Measurements from ENCODE around the gene RAMP3. TPM values are rescaled to one million over a fixed set of nuclear protein-coding genes. Genes with fewer than 3 reads are reported as not detected.
"Not testable (repeated sequence)": the region's sequence is repeated elsewhere in the genome, so short reads cannot be mapped to it uniquely, and the experiment has no call there.

Gene RAMP3
- 5.7 TPM for total RNA-seq

GRCh38 chr7:45157653-45158401 is at the start of gene RAMP3:
TSS of gene RAMP3 (plus strand) at chr7:45157791. CDS start at chr7:45157829, 38 bp downstream.
- Histone ChIP-seq H3K9me3 (ENCODE audit: control insufficient read depth in 3 of 3, low read length in 3 of 3) (no peaks in the 10 kb centered on the region), H3K4me1 (ENCODE audit: control insufficient read depth in 3 of 3, insufficient read depth in 3 of 3, low read length in 3 of 3) (peaks cover 0 to 3% (median 0%) of the 10 kb centered on the region in 3 donors), H3K9ac (ENCODE audit: low read depth in 1 of 3, low read length in 3 of 3) (peak within 1 kb of the TSS; percentile 43 to 65 (median 45)), H3K36me3 (ENCODE audit: control insufficient read depth in 3 of 3, insufficient read depth in 3 of 3, low read length in 3 of 3) (no peaks in the 10 kb centered on the region), H3K27me3 (ENCODE audit: control insufficient read depth in 3 of 3, insufficient read depth in 3 of 3, low read length in 3 of 3) (peaks cover 13 to 18% (median 18%) of the 10 kb centered on the region in 3 donors), H3K4me3 (ENCODE audit: low read length in 3 of 3) (peak within 1 kb of the TSS; percentile 27 to 52 (median 41)), H3K27ac (ENCODE audit: low read depth, low read length) (peak within 1 kb of the TSS; percentile 60)

DNA sequence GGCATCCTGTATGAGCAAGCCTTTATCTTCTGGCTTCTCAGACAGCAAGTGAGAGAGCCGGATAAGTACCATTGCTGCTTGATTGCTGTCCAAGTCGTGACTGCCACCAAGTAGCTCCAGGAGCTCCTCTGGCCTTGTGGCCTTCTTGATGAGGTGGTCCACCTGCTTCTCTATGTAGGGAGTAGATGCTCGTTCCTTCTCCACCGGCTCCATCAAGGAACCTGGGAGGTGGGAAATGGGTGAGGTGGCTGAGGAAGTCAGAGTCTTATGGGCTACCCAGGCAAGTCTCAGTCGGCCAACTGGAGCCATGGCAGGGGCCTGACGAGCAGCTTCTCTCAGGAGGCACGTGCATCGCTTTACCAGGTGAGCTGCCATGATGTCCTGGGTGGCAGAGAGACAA is 48.7 kb upstream of the RAMP3 start:
- Histone ChIP-seq H3K9me3 (ENCODE audit: control insufficient read depth in 3 of 3, low read length in 3 of 3) (no peaks in the 10 kb centered on the region), H3K9ac (ENCODE audit: low read depth in 1 of 3, low read length in 3 of 3) (no peak overlapping the region), H3K27me3 (ENCODE audit: control insufficient read depth in 3 of 3, insufficient read depth in 3 of 3, low read length in 3 of 3) (no peaks in the 10 kb centered on the region), H3K36me3 (ENCODE audit: control insufficient read depth in 3 of 3, insufficient read depth in 3 of 3, low read length in 3 of 3) (peaks cover 49 to 53% (median 50%) of the 10 kb centered on the region in 3 donors), H3K4me3 (ENCODE audit: low read length in 3 of 3) (no peak overlapping the region), H3K27ac (ENCODE audit: low read depth, low read length) (no peak overlapping the region), H3K4me1 (ENCODE audit: control insufficient read depth in 3 of 3, insufficient read depth in 3 of 3, low read length in 3 of 3) (peaks cover 30 to 69% (median 36%) of the 10 kb centered on the region in 3 donors)

GRCh38 chr7:45111298-45112223 is 46.0 kb upstream of the RAMP3 start, which contains the start of gene TBRG4:
TSS of gene TBRG4 (minus strand) at chr7:45111697. CDS start at chr7:45109237, 2,460 bp downstream.
- Histone ChIP-seq H3K4me3 (ENCODE audit: low read length in 3 of 3) (peak within 1 kb of the TSS; percentile 87 to 100 (median 100)), H3K27me3 (ENCODE audit: control insufficient read depth in 3 of 3, insufficient read depth in 3 of 3, low read length in 3 of 3) (no peaks in the 10 kb centered on the region), H3K9ac (ENCODE audit: low read depth in 1 of 3, low read length in 3 of 3) (peak within 1 kb of the TSS; percentile 83 to 98 (median 95)), H3K4me1 (ENCODE audit: control insufficient read depth in 3 of 3, insufficient read depth in 3 of 3, low read length in 3 of 3) (peaks cover 24 to 51% (median 27%) of the 10 kb centered on the region in 3 donors), H3K36me3 (ENCODE audit: control insufficient read depth in 3 of 3, insufficient read depth in 3 of 3, low read length in 3 of 3) (peaks cover 24 to 26% (median 25%) of the 10 kb centered on the region in 3 donors), H3K27ac (ENCODE audit: low read depth, low read length) (peak within 1 kb of the TSS; percentile 92), H3K9me3 (ENCODE audit: control insufficient read depth in 3 of 3, low read length in 3 of 3) (no peaks in the 10 kb centered on the region)

GRCh38 chr7:45112648-45113047 is 44.9 kb upstream of the RAMP3 start:
- Histone ChIP-seq H3K27me3 (ENCODE audit: control insufficient read depth in 3 of 3, insufficient read depth in 3 of 3, low read length in 3 of 3) (peaks cover 0 to 2% (median 0%) of the 10 kb centered on the region in 3 donors), H3K27ac (ENCODE audit: low read depth, low read length) (no peak overlapping the region), H3K9me3 (ENCODE audit: control insufficient read depth in 3 of 3, low read length in 3 of 3) (no peaks in the 10 kb centered on the region), H3K9ac (ENCODE audit: low read depth in 1 of 3, low read length in 3 of 3) (peak overlapping the region; percentile 83 to 98 (median 95)), H3K4me1 (ENCODE audit: control insufficient read depth in 3 of 3, insufficient read depth in 3 of 3, low read length in 3 of 3) (peaks cover 21 to 43% (median 23%) of the 10 kb centered on the region in 3 donors), H3K4me3 (ENCODE audit: low read length in 3 of 3) (peak overlapping the region; percentile 87 to 100 (median 100)), H3K36me3 (ENCODE audit: control insufficient read depth in 3 of 3, insufficient read depth in 3 of 3, low read length in 3 of 3) (peaks cover 14 to 15% (median 14%) of the 10 kb centered on the region in 3 donors)

DNA sequence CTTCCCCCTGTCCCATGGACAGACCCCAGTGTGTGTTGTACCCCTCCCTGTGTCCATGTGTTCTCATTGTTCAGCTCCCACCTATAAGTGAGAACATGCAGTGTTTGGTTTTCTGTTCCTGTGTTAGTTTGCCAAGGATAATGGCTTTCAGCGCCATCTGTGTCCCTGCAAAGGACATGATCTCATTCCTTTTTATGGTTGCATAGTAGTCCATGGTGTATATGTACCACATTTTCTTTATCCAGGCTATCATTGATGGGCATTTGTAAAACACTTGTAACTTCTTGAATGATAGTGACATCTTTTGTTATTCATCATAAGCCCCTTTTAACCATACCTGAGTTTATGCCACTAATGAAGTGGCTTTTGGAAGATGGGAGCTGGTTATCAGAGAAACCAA is 43.3 kb upstream of the RAMP3 start:
- not testable (repeated sequence) for H3K36me3 ChIP-seq (ENCODE audit: control insufficient read depth in 3 of 3, insufficient read depth in 3 of 3, low read length in 3 of 3); H3K9me3 ChIP-seq (ENCODE audit: control insufficient read depth in 3 of 3, low read length in 3 of 3); H3K9ac ChIP-seq (ENCODE audit: low read depth in 1 of 3, low read length in 3 of 3); H3K4me3 ChIP-seq (ENCODE audit: low read length in 3 of 3); H3K27ac ChIP-seq (ENCODE audit: low read depth, low read length); H3K27me3 ChIP-seq (ENCODE audit: control insufficient read depth in 3 of 3, insufficient read depth in 3 of 3, low read length in 3 of 3)
- peaks cover 9 to 27% (median 9%) of the 10 kb centered on the region in 3 donors for H3K4me1 ChIP-seq (ENCODE audit: control insufficient read depth in 3 of 3, insufficient read depth in 3 of 3, low read length in 3 of 3)

GRCh38 chr7:45114926-45115325 is 42.7 kb upstream of the RAMP3 start:
- peaks cover 0 to 4% (median 0%) of the 10 kb centered on the region in 3 donors for H3K27me3 ChIP-seq (ENCODE audit: control insufficient read depth in 3 of 3, insufficient read depth in 3 of 3, low read length in 3 of 3)
- no peak overlapping the region for H3K27ac ChIP-seq (ENCODE audit: low read depth, low read length)
- H3K4me3 ChIP-seq (ENCODE audit: low read length in 3 of 3): no peak overlapping the region
- no peak overlapping the region for H3K9ac ChIP-seq (ENCODE audit: low read depth in 1 of 3, low read length in 3 of 3)
- H3K9me3 ChIP-seq (ENCODE audit: control insufficient read depth in 3 of 3, low read length in 3 of 3): no peaks in the 10 kb centered on the region
- H3K36me3 ChIP-seq (ENCODE audit: control insufficient read depth in 3 of 3, insufficient read depth in 3 of 3, low read length in 3 of 3): no peaks in the 10 kb centered on the region
- peaks cover 8 to 22% (median 9%) of the 10 kb centered on the region in 3 donors for H3K4me1 ChIP-seq (ENCODE audit: control insufficient read depth in 3 of 3, insufficient read depth in 3 of 3, low read length in 3 of 3)

GRCh38 chr7:45116048-45116447 is 41.5 kb upstream of the RAMP3 start:
- peaks cover 0 to 4% (median 0%) of the 10 kb centered on the region in 3 donors for H3K27me3 ChIP-seq (ENCODE audit: control insufficient read depth in 3 of 3, insufficient read depth in 3 of 3, low read length in 3 of 3)
- H3K4me3 ChIP-seq (ENCODE audit: low read length in 3 of 3): no peak overlapping the region
- H3K4me1 ChIP-seq (ENCODE audit: control insufficient read depth in 3 of 3, insufficient read depth in 3 of 3, low read length in 3 of 3): peaks cover 3 to 12% (median 4%) of the 10 kb centered on the region in 3 donors
- no peaks in the 10 kb centered on the region for H3K36me3 ChIP-seq (ENCODE audit: control insufficient read depth in 3 of 3, insufficient read depth in 3 of 3, low read length in 3 of 3)
- no peak overlapping the region for H3K27ac ChIP-seq (ENCODE audit: low read depth, low read length)
- no peaks in the 10 kb centered on the region for H3K9me3 ChIP-seq (ENCODE audit: control insufficient read depth in 3 of 3, low read length in 3 of 3)
- no peak overlapping the region for H3K9ac ChIP-seq (ENCODE audit: low read depth in 1 of 3, low read length in 3 of 3)

GRCh38 chr7:45117582-45117981 is 40.0 kb upstream of the RAMP3 start:
- H3K27me3 ChIP-seq (ENCODE audit: control insufficient read depth in 3 of 3, insufficient read depth in 3 of 3, low read length in 3 of 3): peaks cover 0 to 4% (median 0%) of the 10 kb centered on the region in 3 donors
- H3K27ac ChIP-seq (ENCODE audit: low read depth, low read length): no peak overlapping the region
- no peaks in the 10 kb centered on the region for H3K36me3 ChIP-seq (ENCODE audit: control insufficient read depth in 3 of 3, insufficient read depth in 3 of 3, low read length in 3 of 3)
- no peaks in the 10 kb centered on the region for H3K9me3 ChIP-seq (ENCODE audit: control insufficient read depth in 3 of 3, low read length in 3 of 3)
- H3K9ac ChIP-seq (ENCODE audit: low read depth in 1 of 3, low read length in 3 of 3): no peak overlapping the region
- H3K4me1 ChIP-seq (ENCODE audit: control insufficient read depth in 3 of 3, insufficient read depth in 3 of 3, low read length in 3 of 3): peaks cover 0 to 1% (median under 1%) of the 10 kb centered on the region in 3 donors
- H3K4me3 ChIP-seq (ENCODE audit: low read length in 3 of 3): no peak overlapping the region

DNA sequence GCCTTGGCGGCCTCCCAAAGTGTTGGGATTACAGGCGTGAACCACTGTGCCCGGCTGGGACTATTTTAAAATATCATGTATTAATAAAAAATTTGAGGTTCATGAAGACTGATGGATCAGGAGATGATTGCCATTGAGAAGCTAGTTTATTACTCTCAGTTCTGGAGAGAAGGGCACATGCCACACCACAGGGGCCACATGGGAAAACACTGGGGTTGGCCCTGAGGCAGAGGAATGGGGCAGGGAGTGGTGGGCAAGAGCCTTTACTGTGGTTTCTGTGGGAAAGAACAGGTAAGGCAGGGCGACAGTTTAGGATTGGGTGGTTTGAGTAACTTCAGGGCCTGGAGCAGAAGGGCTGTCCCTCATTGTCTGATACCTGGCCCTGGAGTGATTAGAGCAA is 39.3 kb upstream of the RAMP3 start:
- peaks cover 0 to 4% (median 0%) of the 10 kb centered on the region in 3 donors for H3K27me3 ChIP-seq (ENCODE audit: control insufficient read depth in 3 of 3, insufficient read depth in 3 of 3, low read length in 3 of 3)
- H3K27ac ChIP-seq (ENCODE audit: low read depth, low read length): no peak overlapping the region
- H3K4me1 ChIP-seq (ENCODE audit: control insufficient read depth in 3 of 3, insufficient read depth in 3 of 3, low read length in 3 of 3): no peaks in the 10 kb centered on the region
- H3K9ac ChIP-seq (ENCODE audit: low read depth in 1 of 3, low read length in 3 of 3): no peak overlapping the region
- no peaks in the 10 kb centered on the region for H3K36me3 ChIP-seq (ENCODE audit: control insufficient read depth in 3 of 3, insufficient read depth in 3 of 3, low read length in 3 of 3)
- H3K9me3 ChIP-seq (ENCODE audit: control insufficient read depth in 3 of 3, low read length in 3 of 3): no peaks in the 10 kb centered on the region
- H3K4me3 ChIP-seq (ENCODE audit: low read length in 3 of 3): no peak overlapping the region

Measured in skeletal muscle tissue (tissue), 4 donors.